H9 (cell line): Measurements from ENCODE around the gene LYRM9. TPM values are rescaled to one million over a fixed set of nuclear protein-coding genes. Genes with fewer than 3 reads are reported as not detected.

Source experiments
- DNase-seq: peaks from one replicate; pipeline ENCODE4 v3.0.0-alpha.2; 2017
- H2AFZ ChIP-seq: one replicate; pipeline ENCODE4 v1.6.1; 2013; ENCODE audit warnings: mild to moderate bottlenecking, low read length, control low read depth, moderate library complexity
- H2AK5ac ChIP-seq: 2 replicates; pipeline ENCODE4 v1.6.1; 2013; ENCODE audit warnings: low read length, control low read depth, mixed read lengths; ENCODE audit not compliant: insufficient read length
- H2BK120ac ChIP-seq: one replicate; pipeline ENCODE4 v1.6.1; 2013; ENCODE audit warnings: low read depth, mild to moderate bottlenecking, low read length, control low read depth, inconsistent platforms; ENCODE audit not compliant: poor library complexity, severe bottlenecking
- H2BK12ac ChIP-seq: 2 replicates; pipeline ENCODE4 v1.6.1; 2013; ENCODE audit warnings: low read length, control low read depth, mixed read lengths, low read depth; ENCODE audit not compliant: insufficient read length
- H2BK15ac ChIP-seq: 2 replicates; pipeline ENCODE4 v1.6.1; 2013; ENCODE audit warnings: low read depth, low read length, control low read depth
- H2BK20ac ChIP-seq: one replicate; pipeline ENCODE4 v1.6.1; 2013; ENCODE audit warnings: low read depth, mild to moderate bottlenecking, low read length, control low read depth, inconsistent platforms; ENCODE audit not compliant: poor library complexity, severe bottlenecking
- H2BK5ac ChIP-seq: 2 replicates; pipeline ENCODE4 v1.6.1; 2013; ENCODE audit warnings: low read length, control low read depth, mixed read lengths; ENCODE audit not compliant: insufficient read length
- H3K14ac ChIP-seq: 2 replicates; pipeline ENCODE4 v1.6.1; 2013; ENCODE audit warnings: low read length, control low read depth; ENCODE audit not compliant: insufficient read depth
- H3K18ac ChIP-seq: 2 replicates; pipeline ENCODE4 v1.6.1; 2013; ENCODE audit warnings: low read depth, mild to moderate bottlenecking, mixed read lengths, low read length, control low read depth; ENCODE audit not compliant: insufficient read length
- H3K23ac ChIP-seq: 2 replicates; pipeline ENCODE4 v1.6.1; 2013; ENCODE audit warnings: low read length, control low read depth, mixed read lengths, low read depth; ENCODE audit not compliant: insufficient read length
- H3K23me2 ChIP-seq: 2 replicates; pipeline ENCODE4 v1.6.1; 2013; ENCODE audit warnings: low read depth, mild to moderate bottlenecking, mixed read lengths, low read length, control low read depth; ENCODE audit not compliant: insufficient read length, poor library complexity, severe bottlenecking
- H3K27ac ChIP-seq: 2 replicates; pipeline ENCODE4 v1.5.1; 2013; ENCODE audit warnings: low read length, control low read depth, mixed read lengths, low read depth; ENCODE audit not compliant: insufficient read length
- H3K27me3 ChIP-seq: 2 replicates; pipeline ENCODE4 v1.6.1; 2013; ENCODE audit warnings: low read length, control low read depth, inconsistent platforms; ENCODE audit not compliant: insufficient read depth
- H3K4ac ChIP-seq: 2 replicates; pipeline ENCODE4 v1.6.1; 2013; ENCODE audit warnings: low read depth, mild to moderate bottlenecking, control low read depth, inconsistent platforms, low read length, moderate library complexity
- H3K4me1 ChIP-seq: 2 replicates; pipeline ENCODE4 v1.6.1; 2013; ENCODE audit warnings: low read length, control low read depth, inconsistent platforms; ENCODE audit not compliant: insufficient read depth
- H3K4me2 ChIP-seq: 2 replicates; pipeline ENCODE4 v1.6.1; 2013; ENCODE audit warnings: low read length, control low read depth, mixed read lengths; ENCODE audit not compliant: insufficient read length, insufficient read depth
- H3K56ac ChIP-seq: 2 replicates; pipeline ENCODE4 v1.6.1; 2013; ENCODE audit warnings: low read depth, mild to moderate bottlenecking, mixed read lengths, low read length, control low read depth; ENCODE audit not compliant: insufficient read length
- H3K79me1 ChIP-seq: 2 replicates; pipeline ENCODE4 v1.6.1; 2013; ENCODE audit warnings: low read depth, mild to moderate bottlenecking, moderate library complexity, low read length, control low read depth, inconsistent platforms; ENCODE audit not compliant: insufficient read depth, poor library complexity, severe bottlenecking
- H3K79me2 ChIP-seq: 2 replicates; pipeline ENCODE4 v1.6.1; 2013; ENCODE audit warnings: low read length, control low read depth, inconsistent platforms; ENCODE audit not compliant: insufficient read depth
- H3K9ac ChIP-seq: 2 replicates; pipeline ENCODE4 v1.6.1; 2013; ENCODE audit warnings: low read length, control low read depth, mixed read lengths; ENCODE audit not compliant: insufficient read length; ENCODE audit errors: extremely low read depth
- H3K9me3 ChIP-seq: one replicate; pipeline ENCODE4 v1.6.1; 2013; ENCODE audit warnings: low read depth, low read length, inconsistent platforms; ENCODE audit not compliant: control insufficient read depth
- H3T11ph ChIP-seq: one replicate; pipeline ENCODE4 v1.6.1; 2013; ENCODE audit warnings: mild to moderate bottlenecking, low read length, control low read depth, inconsistent platforms
- H4K20me1 ChIP-seq: one replicate; pipeline ENCODE4 v1.6.1; 2013; ENCODE audit not compliant: control insufficient read depth, insufficient read length, insufficient read depth
- H4K5ac ChIP-seq: 2 replicates; pipeline ENCODE4 v1.6.1; 2013; ENCODE audit warnings: low read depth, mild to moderate bottlenecking, mixed read lengths, low read length, control low read depth; ENCODE audit not compliant: insufficient read length
- H4K8ac ChIP-seq: replicated peaks from 2 replicates; pipeline ENCODE4 v1.6.1; 2013; ENCODE audit warnings: low read length, control low read depth, mixed read lengths, low read depth; ENCODE audit not compliant: insufficient read length
- H4K91ac ChIP-seq: 2 replicates; pipeline ENCODE4 v1.6.1; 2013; ENCODE audit warnings: low read depth, mild to moderate bottlenecking, moderate library complexity, mixed read lengths, low read length, control low read depth; ENCODE audit not compliant: insufficient read length
- H3K27ac Mint-ChIP-seq, 3 experiments: 2 replicates in 2 of 3; 3 replicates in 1 of 3; pipeline ENCODE4 v1.8.0; 2020 to 2021; ENCODE audit warnings: mixed read lengths in 3 of 3, mild to moderate bottlenecking in 1 of 3, moderate library complexity in 1 of 3
- H3K27me3 Mint-ChIP-seq: 2 replicates; pipeline ENCODE4 v1.8.0; 2021; ENCODE audit warnings: low read depth, mild to moderate bottlenecking, moderate library complexity, mixed read lengths
- H3K36me3 Mint-ChIP-seq, 3 experiments: 2 replicates in 2 of 3; 3 replicates in 1 of 3; pipeline ENCODE4 v1.8.0; 2020 to 2021; ENCODE audit warnings: low read depth in 3 of 3, mixed read lengths in 3 of 3; ENCODE audit not compliant: insufficient read depth in 1 of 3
- H3K4me1 Mint-ChIP-seq, 2 experiments: 2 replicates each; pipeline ENCODE4 v1.8.0; 2020; ENCODE audit warnings: mixed read lengths in 2 of 2
- H3K4me3 Mint-ChIP-seq, 2 experiments: 2 replicates in 1 of 2; 3 replicates in 1 of 2; pipeline ENCODE4 v1.8.0; 2020 to 2021; ENCODE audit warnings: mild to moderate bottlenecking in 2 of 2, mixed read lengths in 2 of 2, moderate library complexity in 1 of 2
- H3K9me3 Mint-ChIP-seq, 2 experiments: 2 replicates in 1 of 2; 3 replicates in 1 of 2; pipeline ENCODE4 v1.8.0; 2020; ENCODE audit warnings: mild to moderate bottlenecking in 2 of 2, mixed read lengths in 2 of 2, moderate library complexity in 1 of 2
- CTCF ChIP-seq: fragments of 200-600 bp; sonication (generic); conservative IDR thresholded peaks from 3 replicates; pipeline ENCODE4 v1.8.0; 2021; ENCODE audit warnings: antibody characterized with exemption, mild to moderate bottlenecking
- WGBS: extraction: QIAGEN DNeasy Blood & Tissue Kit; methylation state at CpG from one replicate; pipeline ENCODE4 v1.1.7; 2013; ENCODE audit warnings: missing lambda C conversion rate, low lambda C conversion rate, mixed read lengths; ENCODE audit not compliant: insufficient read length; ENCODE audit errors: extremely low coverage; 5-methylcytosine and 5-hydroxymethylcytosine counted together
- total RNA-seq: library from RNA; stranded (reverse); gene quantifications from 2 replicates; pipeline ENCODE4 v1.2.1, GENCODE V29; 2021

Gene LYRM9
- total RNA-seq, 1 experiment from 2014 or later: 2.2 TPM

- no peaks in the 10 kb centered on the region for H3K79me1 ChIP-seq
- H4K5ac ChIP-seq: no peak overlapping the region
- no peak overlapping the region for H2AK5ac ChIP-seq
- peak overlapping the region in 1 of 3 experiments; percentile 70; a peak in 1 of 7 replicates for H3K27ac Mint-ChIP-seq
- H3T11ph ChIP-seq: no peak overlapping the region
- H3K4me3 Mint-ChIP-seq: no peak overlapping the region
- peaks cover 0 to 8% (median 2%) of the 10 kb centered on the region in 3 experiments; a peak in 3 of 7 replicates for H3K36me3 Mint-ChIP-seq
- no peak overlapping the region for H3K18ac ChIP-seq
- no peaks in the 10 kb centered on the region for H3K9me3 ChIP-seq
- H3K9ac ChIP-seq: no peak overlapping the region
- no peaks in the 10 kb centered on the region for H3K79me2 ChIP-seq
- peaks cover 4 to 12% of the 10 kb centered on the region in 2 experiments; a peak in 3 of 4 replicates for H3K4me1 Mint-ChIP-seq
- no peak overlapping the region for H3K4me2 ChIP-seq
- no peaks in the 10 kb centered on the region for H4K20me1 ChIP-seq
- no peaks in the 10 kb centered on the region for H3K4me1 ChIP-seq
- no peak for DNase-seq
- no peak overlapping the region for H3K4ac ChIP-seq
- no peak overlapping the region for H2BK12ac ChIP-seq
- H3K27ac ChIP-seq: no peak overlapping the region
- H2BK5ac ChIP-seq: no peak overlapping the region
- no peak overlapping the region for H4K91ac ChIP-seq
- no peak overlapping the region for H2BK15ac ChIP-seq
- WGBS: no CpG with 5 or more reads among the region's 11 CpGs
- H3K27me3 ChIP-seq: no peaks in the 10 kb centered on the region
- no peaks in the 10 kb centered on the region; the same call in none of the 2 replicates for H3K27me3 Mint-ChIP-seq
- H2BK120ac ChIP-seq: no peak overlapping the region
- no peak overlapping the region for H2BK20ac ChIP-seq
- H3K9me3 Mint-ChIP-seq: peaks cover 0 to 3% of the 10 kb centered on the region in 2 experiments; a peak in 1 of 5 replicates
- no peak for TF ChIP-seq CTCF
- H3K23me2 ChIP-seq: no peaks in the 10 kb centered on the region
- H3K23ac ChIP-seq: no peak overlapping the region
- H4K8ac ChIP-seq: no peak overlapping the region
- H2AFZ ChIP-seq: no peak overlapping the region
- H3K56ac ChIP-seq: no peak overlapping the region
- no peak overlapping the region for H3K14ac ChIP-seq
Measured at GRCh38 chr17:27882162-27882840, 10.9 kb downstream of the LYRM9 start.
